Body of pancreas (tissue), 4 donors: ENCODE results near the gene DDX10. TPM values are rescaled to one million over a fixed set of nuclear protein-coding genes. Genes with fewer than 3 reads are reported as not detected.

Experiments used
- ATAC-seq: fragments of 150-250 bp; one replicate; pipeline ENCODE4 v1.9.1; 2016
- DNase-seq, 4 donors: peaks; one replicate each; pipeline ENCODE4 v3.0.0-alpha.2; 2019
- H3K27ac ChIP-seq, 4 donors: fragments of 200-600 bp; sonication (generic); 1 replicate in 3 of 4; 2 replicates in 1 of 4; pipeline versions ENCODE4 v1.5.1 to v1.6.1; 2016 to 2019; ENCODE audit warnings: mild to moderate bottlenecking in 1 of 4, mixed read lengths in 1 of 4, moderate library complexity in 1 of 4
- H3K27me3 ChIP-seq, 2 donors: fragments of 200-600 bp; sonication (generic); one replicate each; pipeline ENCODE4 v1.6.0; 2016; ENCODE audit warnings: mild to moderate bottlenecking in 1 of 2
- H3K36me3 ChIP-seq, 2 donors: fragments of 200-600 bp; sonication (generic); replicated peaks in 1 of 2; 2 replicates each; pipeline ENCODE4 v1.5.1; 2016; ENCODE audit warnings: low read depth in 2 of 2; ENCODE audit not compliant: insufficient read depth in 1 of 2
- H3K4me1 ChIP-seq: fragments of 200-600 bp; sonication (generic); one replicate; pipeline ENCODE4 v1.6.0; 2016
- H3K4me3 ChIP-seq, 2 donors: fragments of 200-600 bp; sonication (generic); 1 replicate in 1 of 2; 2 replicates in 1 of 2; pipeline ENCODE4 v1.5.1; 2016 to 2019
- H3K9me3 ChIP-seq, 3 donors: fragments of 200-600 bp; sonication (generic); 1 replicate in 2 of 3; 2 replicates in 1 of 3; pipeline ENCODE4 v1.5.1; 2016
- POLR2A ChIP-seq, 3 donors: fragments of 450-650 bp; IDR thresholded peaks; one replicate each; pipeline ENCODE4 v1.6.1; 2016; ENCODE audit warnings: antibody characterized with exemption in 3 of 3, mild to moderate bottlenecking in 2 of 3
- WGBS, 2 donors: methylation state at CpG; one replicate each; pipeline ENCODE4 v1.1.5; 2017; 5-methylcytosine and 5-hydroxymethylcytosine counted together
- intact Hi-C: fragments of 100-400 bp; cut with DNase I; formaldehyde crosslinking; loops from one replicate; pipeline ENCODE4 v1.15.1; 2023
- total RNA-seq, 2 donors: library from RNA; depleted of rRNA; stranded (reverse); fragments of >200 nt; gene quantifications; one replicate each; pipeline ENCODE4 v1.1.0, GENCODE V29; 2016
- TF ChIP-seq, protein P1 (sequence below), 7 experiments: fragments of 450-650 bp in 4 of 7; fragments of 200-600 bp in 3 of 7; sonication (generic) in 3 of 7; IDR thresholded peaks; one replicate each; pipeline ENCODE4 v1.5.1; 2016 to 2019; ENCODE audit warnings: antibody characterized with exemption in 7 of 7

DDX10 gene
- total RNA-seq, 2 donors from 2014 or later, result 11.7 to 18.5 TPM

DNA sequence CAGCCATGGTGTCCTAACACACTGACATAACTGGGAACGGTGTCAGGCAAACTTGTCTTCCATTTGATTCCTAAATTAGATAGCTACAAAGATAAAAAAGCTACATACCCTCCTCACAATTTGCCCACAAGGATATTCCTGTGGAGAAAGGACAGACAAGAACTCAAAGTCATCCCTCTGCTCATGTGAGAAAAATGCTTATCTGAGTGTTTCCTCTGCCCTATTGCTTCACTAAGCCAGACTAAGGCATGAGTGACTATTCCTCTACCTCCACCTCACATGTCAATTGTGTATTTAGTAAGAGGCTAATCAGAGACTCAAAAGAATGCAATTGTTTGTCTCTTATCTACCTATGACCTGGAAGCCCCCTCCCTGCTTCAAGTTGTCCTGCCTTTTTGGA is 247.7 kb downstream of the DDX10 start:
- no peak for ATAC-seq
- Histone ChIP-seq H3K36me3 (no peaks in the 10 kb centered on the region), H3K4me1 (no peaks in the 10 kb centered on the region), H3K27me3 (no peaks in the 10 kb centered on the region), H3K27ac (no peak overlapping the region), H3K9me3 (no peaks in the 10 kb centered on the region), H3K4me3 (no peak overlapping the region)
- 87 to 92% methylated on average over 1 of the region's 1 CpG for WGBS, 2 donors
- no peak for DNase-seq
- TF ChIP-seq, protein P1, sequence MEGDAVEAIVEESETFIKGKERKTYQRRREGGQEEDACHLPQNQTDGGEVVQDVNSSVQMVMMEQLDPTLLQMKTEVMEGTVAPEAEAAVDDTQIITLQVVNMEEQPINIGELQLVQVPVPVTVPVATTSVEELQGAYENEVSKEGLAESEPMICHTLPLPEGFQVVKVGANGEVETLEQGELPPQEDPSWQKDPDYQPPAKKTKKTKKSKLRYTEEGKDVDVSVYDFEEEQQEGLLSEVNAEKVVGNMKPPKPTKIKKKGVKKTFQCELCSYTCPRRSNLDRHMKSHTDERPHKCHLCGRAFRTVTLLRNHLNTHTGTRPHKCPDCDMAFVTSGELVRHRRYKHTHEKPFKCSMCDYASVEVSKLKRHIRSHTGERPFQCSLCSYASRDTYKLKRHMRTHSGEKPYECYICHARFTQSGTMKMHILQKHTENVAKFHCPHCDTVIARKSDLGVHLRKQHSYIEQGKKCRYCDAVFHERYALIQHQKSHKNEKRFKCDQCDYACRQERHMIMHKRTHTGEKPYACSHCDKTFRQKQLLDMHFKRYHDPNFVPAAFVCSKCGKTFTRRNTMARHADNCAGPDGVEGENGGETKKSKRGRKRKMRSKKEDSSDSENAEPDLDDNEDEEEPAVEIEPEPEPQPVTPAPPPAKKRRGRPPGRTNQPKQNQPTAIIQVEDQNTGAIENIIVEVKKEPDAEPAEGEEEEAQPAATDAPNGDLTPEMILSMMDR (IDR thresholded peaks at IDR 0.05), result no peak
- no peak for TF ChIP-seq POLR2A (IDR thresholded peaks at IDR 0.05)
- intact Hi-C loops, result no loop called here

DNA sequence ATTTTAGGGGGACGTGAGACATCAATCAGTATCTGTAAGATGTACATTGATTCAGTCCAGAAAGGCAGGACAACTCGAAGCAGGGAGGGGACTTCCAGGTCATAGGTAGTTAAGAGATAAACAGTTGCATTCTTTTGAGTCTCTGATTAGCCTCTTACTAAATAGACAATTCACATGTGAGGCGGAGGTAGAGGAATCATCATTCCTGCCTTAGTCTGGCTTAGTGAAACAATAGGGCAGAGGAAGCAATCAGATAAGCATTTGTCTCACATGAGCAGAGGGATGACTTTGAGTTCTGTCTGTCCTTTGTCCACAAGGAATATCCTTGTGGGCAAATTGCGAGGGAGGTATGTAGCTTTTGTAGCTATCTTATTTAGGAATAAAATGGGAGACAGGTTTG is 248.3 kb downstream of the DDX10 start:
- 76 to 84% methylated on average over 4 of the region's 4 CpGs for WGBS, 2 donors
- no peaks in the 10 kb centered on the region for H3K36me3 ChIP-seq
- DNase-seq, result no peak
- H3K4me3 ChIP-seq, result no peak overlapping the region
- intact Hi-C loops, result no loop called here
- no peak overlapping the region for H3K27ac ChIP-seq
- no peak for TF ChIP-seq POLR2A (IDR thresholded peaks at IDR 0.05)
- TF ChIP-seq, protein P1 (IDR thresholded peaks at IDR 0.05), result no peak
- H3K27me3 ChIP-seq, result no peaks in the 10 kb centered on the region
- H3K9me3 ChIP-seq, result no peaks in the 10 kb centered on the region
- no peak for ATAC-seq
- H3K4me1 ChIP-seq, result no peaks in the 10 kb centered on the region

DNA sequence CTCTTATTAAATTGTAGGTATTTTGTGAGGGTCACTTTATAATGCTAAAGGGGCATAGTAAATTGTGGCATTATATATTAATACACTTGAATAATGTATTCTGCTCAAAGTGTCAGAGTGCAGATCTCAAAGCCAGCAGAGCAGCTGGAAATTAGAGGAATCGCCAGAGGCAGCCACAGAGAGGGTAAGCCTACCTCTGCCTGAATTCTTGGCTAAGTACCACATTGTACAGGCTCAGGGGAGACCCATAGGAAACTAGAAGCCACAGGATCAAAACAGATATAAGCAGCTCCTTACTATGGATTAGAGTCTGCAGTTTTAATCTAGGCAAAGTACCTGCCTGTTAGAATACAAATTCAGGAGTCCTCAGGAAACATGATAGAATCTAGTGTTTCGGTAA is 249.3 kb downstream of the DDX10 start:
- Histone ChIP-seq H3K4me1 (no peaks in the 10 kb centered on the region), H3K4me3 (no peak overlapping the region), H3K36me3 (no peaks in the 10 kb centered on the region), H3K9me3 (no peaks in the 10 kb centered on the region), H3K27ac (no peak overlapping the region), H3K27me3 (no peaks in the 10 kb centered on the region)
- intact Hi-C loops, result no loop called here
- TF ChIP-seq, protein P1 (IDR thresholded peaks at IDR 0.05), result no peak
- no peak for TF ChIP-seq POLR2A (IDR thresholded peaks at IDR 0.05)
- no peak for DNase-seq
- no peak for ATAC-seq
- 89 to 90% methylated on average over 2 of the region's 2 CpGs for WGBS, 2 donors

DNA sequence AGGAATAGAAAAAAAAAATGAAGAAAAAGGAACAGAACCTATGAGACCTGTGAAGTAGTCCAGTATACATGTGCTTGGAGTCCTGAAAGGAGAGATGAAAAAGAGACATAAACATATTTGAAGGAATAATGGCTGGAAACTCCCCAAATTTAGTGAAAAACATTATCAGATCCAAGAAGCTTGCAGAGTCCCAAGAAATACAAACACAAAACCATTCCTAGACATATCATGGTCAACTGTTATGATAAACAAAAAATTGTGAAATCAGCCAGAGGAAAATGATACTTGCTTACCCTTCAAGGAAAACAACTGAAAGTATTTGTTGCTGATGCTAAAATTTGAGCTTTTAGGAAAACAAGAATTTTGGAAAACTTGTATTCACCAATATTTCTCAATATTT is 250.1 kb downstream of the DDX10 start:
- H3K4me3 ChIP-seq, result no peak overlapping the region
- intact Hi-C loops, result no loop called here
- H3K9me3 ChIP-seq, result no peaks in the 10 kb centered on the region
- TF ChIP-seq, protein P1 (IDR thresholded peaks at IDR 0.05), result no peak
- no peak for TF ChIP-seq POLR2A (IDR thresholded peaks at IDR 0.05)
- ATAC-seq (no peak), DNase-seq (no peak)
- no peaks in the 10 kb centered on the region for H3K27me3 ChIP-seq
- H3K27ac ChIP-seq, result no peak overlapping the region
- H3K36me3 ChIP-seq, result no peaks in the 10 kb centered on the region
- no peaks in the 10 kb centered on the region for H3K4me1 ChIP-seq

DNA sequence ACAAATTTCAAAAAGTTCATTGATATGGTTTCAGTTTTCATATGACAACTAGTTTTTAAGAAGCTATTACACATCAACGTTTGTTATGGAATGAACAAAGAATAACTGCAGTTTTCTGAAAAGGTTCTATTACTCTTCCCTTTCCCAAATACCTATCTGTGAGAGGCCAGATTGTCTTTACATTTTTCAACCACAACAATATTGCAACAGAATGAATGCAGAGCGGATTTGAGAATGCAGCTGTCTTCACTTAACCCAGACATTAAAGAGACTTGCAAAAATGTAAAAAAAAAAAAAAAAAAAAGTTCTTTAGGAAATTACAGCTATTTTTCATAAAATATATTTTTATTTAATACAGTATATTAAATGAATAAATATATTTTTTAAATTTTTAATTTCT is 250.8 kb downstream of the DDX10 start:
- Histone ChIP-seq H3K4me1 (no peaks in the 10 kb centered on the region), H3K27ac (no peak overlapping the region), H3K4me3 (no peak overlapping the region), H3K9me3 (no peaks in the 10 kb centered on the region), H3K27me3 (no peaks in the 10 kb centered on the region), H3K36me3 (no peaks in the 10 kb centered on the region)
- intact Hi-C loops, result no loop called here
- DNase-seq, result no peak
- WGBS, 2 donors, result 78 to 86% methylated on average over 2 of the region's 2 CpGs
- no peak for TF ChIP-seq POLR2A (IDR thresholded peaks at IDR 0.05)
- TF ChIP-seq, protein P1 (IDR thresholded peaks at IDR 0.05), result no peak
- ATAC-seq, result no peak
